MG63 (cell line): ENCODE results near the gene IL13. TPM values are rescaled to one million over a fixed set of nuclear protein-coding genes. Genes with fewer than 3 reads are reported as not detected.

ENCODE experiments used
- DNase-seq: peaks from one replicate; pipeline ENCODE4 v3.0.0-alpha.2; 2020
- H3K27me3 ChIP-seq: fragments of 250-450 bp; sonication (Bioruptor Pico); 2 replicates; pipeline ENCODE4 v1.5.1; 2020; ENCODE audit warnings: mild to moderate bottlenecking, moderate library complexity
- H3K36me3 ChIP-seq: fragments of 250-450 bp; sonication (Bioruptor Pico); 2 replicates; pipeline ENCODE4 v1.5.1; 2020; ENCODE audit warnings: mild to moderate bottlenecking, moderate library complexity
- H3K4me3 ChIP-seq: fragments of 250-450 bp; sonication (Bioruptor Pico); 2 replicates; pipeline ENCODE4 v1.5.1; 2020; ENCODE audit warnings: mild to moderate bottlenecking, moderate library complexity
- H3K9me3 ChIP-seq: fragments of 250-450 bp; sonication (Bioruptor Pico); 2 replicates; pipeline ENCODE4 v1.5.1; 2020; ENCODE audit warnings: mild to moderate bottlenecking, moderate library complexity
- total RNA-seq: library from RNA; depleted of rRNA; stranded (reverse); fragments of >200 nt; shearing (Covaris generic); gene quantifications from 2 replicates; pipeline ENCODE4 v1.2.3, GENCODE V29; 2014; ENCODE audit warnings: low replicate concordance

IL13 gene
- total RNA-seq, 1 experiment from 2014 or later, result not detected

DNA sequence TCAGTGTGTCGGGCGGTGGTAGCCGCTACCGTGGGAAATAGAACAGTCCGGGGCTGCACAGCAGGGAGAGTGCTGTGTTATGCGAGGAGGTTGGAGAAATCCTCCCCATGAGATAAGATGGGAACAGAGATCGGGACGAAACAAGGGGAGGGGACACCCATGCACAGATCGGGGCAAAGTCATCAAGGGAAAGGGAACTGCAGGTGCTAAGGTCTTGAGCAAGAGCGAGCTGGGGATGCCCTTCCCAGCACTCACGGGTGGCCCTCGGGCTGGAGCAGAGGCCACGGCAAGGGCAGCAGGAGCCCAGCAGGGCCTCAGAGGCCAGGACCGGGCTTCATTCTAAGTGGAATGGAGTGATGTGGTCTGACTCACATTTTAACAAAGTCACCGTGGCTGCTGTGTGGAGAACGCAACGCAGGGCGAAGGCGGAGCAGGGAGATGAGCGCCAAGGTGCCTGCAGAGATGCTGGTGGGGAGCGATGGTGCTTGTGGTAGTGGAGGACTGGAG is 7.7 kb downstream of the IL13 start:
- Histone ChIP-seq H3K27me3 (no peaks in the 10 kb centered on the region), H3K36me3 (no peaks in the 10 kb centered on the region), H3K4me3 (no peak overlapping the region), H3K9me3 (no peaks in the 10 kb centered on the region)
- no peak for DNase-seq

- no peak for DNase-seq
- H3K4me3 ChIP-seq, result no peak overlapping the region
- H3K9me3 ChIP-seq, result no peaks in the 10 kb centered on the region; the same call in 1 of the 2 replicates
- no peaks in the 10 kb centered on the region for H3K27me3 ChIP-seq
- no peaks in the 10 kb centered on the region for H3K36me3 ChIP-seq
Observed at GRCh38 chr5:132666310-132667123, 8.5 kb downstream of the IL13 start.

- no peak for DNase-seq
Observed at GRCh38 chr5:132667309-132667708, 9.3 kb downstream of the IL13 start.

DNA sequence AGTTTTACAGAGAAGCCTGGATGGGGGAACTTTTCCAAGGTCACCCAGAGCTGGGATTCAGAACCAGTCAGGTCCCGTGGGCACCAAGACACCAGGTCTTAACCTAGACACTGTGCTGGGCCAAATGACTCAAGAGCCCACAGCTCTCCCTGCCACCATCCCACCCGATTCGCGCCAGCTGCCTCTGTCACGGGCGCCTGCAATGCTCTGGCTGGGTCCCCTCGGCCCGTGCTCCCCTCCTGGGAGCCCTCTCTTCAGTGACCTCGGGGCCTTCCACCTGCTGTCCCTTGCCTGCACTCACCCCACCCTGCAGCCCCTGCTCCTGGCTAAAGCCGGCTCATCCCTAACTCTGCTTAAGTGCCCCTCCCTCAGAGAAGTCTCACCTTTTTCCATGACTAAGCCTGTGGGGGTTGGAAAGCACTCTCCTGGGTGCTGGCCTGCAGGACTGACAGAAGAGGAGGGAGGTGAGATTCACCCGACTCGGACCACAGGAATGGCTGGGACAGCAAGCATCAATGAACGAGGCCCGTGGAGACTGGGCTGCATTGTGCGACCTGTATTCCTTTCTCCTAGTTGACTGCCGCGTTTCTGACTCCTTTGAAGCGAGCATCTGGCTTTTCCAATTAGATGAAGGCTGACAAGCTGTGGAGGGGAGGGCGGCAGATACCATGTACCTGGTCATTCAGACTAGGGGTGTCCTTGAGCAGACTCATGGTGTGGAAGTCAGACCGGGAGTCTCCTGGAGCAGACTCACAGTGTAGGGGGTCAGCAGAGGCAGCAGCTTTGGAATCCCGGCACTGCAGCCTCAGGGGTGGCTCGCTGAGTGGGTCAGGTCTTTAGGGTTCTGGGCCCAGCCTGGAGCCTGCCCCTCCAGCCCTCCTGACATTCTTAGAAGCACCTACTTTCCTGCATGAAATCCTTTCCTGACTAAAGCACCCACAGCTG is 10.1 kb downstream of the IL13 start:
- no peak overlapping the region for H3K4me3 ChIP-seq
- H3K27me3 ChIP-seq, result no peaks in the 10 kb centered on the region
- no peaks in the 10 kb centered on the region for H3K36me3 ChIP-seq
- DNase-seq, result no peak
- H3K9me3 ChIP-seq, result no peaks in the 10 kb centered on the region; the same call in 1 of the 2 replicates

More at GRCh38 chr5:132667309-132667708, 9.3 kb downstream of the IL13 start:
- Histone ChIP-seq H3K27me3 (no peaks in the 10 kb centered on the region), H3K9me3 (no peaks in the 10 kb centered on the region; the same call in 1 of the 2 replicates), H3K4me3 (no peak overlapping the region), H3K36me3 (no peaks in the 10 kb centered on the region)

DNA sequence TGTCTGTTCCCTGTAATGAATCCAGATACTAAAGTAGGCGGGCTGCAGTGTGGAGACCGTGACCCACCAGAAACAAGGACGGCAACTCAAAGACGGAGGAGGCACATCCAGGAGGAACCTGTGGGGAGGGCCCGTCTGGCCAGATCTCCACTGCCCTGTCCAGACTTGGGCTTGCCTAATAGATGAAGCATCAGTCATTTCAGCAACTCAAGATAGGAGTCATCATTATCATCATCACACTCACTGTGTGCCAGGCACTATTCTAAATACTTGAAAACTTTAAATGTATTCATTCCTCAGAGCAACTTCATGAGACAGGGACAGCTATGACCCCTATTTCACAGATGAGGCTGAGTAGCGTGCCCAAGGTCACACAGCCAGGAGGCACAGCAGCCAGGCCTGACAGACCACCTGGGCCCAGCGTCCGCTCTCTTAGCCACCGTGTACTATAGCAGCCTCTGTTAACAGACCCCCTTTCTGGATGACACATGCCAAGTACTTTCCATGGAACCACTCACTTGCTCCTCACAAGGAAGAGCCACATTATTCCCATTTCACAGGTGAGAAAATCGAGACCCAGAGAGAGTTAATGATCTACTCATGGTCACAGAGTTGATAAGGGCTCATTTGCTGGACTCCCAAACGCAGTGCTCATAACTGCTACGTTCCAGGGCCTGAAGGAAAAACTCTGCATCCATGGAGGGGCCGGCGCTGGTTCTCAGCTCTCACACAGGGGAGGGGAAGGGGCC is 10.9 kb downstream of the IL13 start:
- Histone ChIP-seq H3K9me3 (no peaks in the 10 kb centered on the region; the same call in 1 of the 2 replicates), H3K36me3 (no peaks in the 10 kb centered on the region), H3K4me3 (no peak overlapping the region), H3K27me3 (no peaks in the 10 kb centered on the region)
- DNase-seq, result no peak

- no peak for DNase-seq
- Histone ChIP-seq H3K27me3 (no peaks in the 10 kb centered on the region), H3K36me3 (no peaks in the 10 kb centered on the region), H3K9me3 (no peaks in the 10 kb centered on the region; the same call in 1 of the 2 replicates), H3K4me3 (no peak overlapping the region)
Observed at GRCh38 chr5:132669455-132669820, 11.5 kb downstream of the IL13 start.

DNA sequence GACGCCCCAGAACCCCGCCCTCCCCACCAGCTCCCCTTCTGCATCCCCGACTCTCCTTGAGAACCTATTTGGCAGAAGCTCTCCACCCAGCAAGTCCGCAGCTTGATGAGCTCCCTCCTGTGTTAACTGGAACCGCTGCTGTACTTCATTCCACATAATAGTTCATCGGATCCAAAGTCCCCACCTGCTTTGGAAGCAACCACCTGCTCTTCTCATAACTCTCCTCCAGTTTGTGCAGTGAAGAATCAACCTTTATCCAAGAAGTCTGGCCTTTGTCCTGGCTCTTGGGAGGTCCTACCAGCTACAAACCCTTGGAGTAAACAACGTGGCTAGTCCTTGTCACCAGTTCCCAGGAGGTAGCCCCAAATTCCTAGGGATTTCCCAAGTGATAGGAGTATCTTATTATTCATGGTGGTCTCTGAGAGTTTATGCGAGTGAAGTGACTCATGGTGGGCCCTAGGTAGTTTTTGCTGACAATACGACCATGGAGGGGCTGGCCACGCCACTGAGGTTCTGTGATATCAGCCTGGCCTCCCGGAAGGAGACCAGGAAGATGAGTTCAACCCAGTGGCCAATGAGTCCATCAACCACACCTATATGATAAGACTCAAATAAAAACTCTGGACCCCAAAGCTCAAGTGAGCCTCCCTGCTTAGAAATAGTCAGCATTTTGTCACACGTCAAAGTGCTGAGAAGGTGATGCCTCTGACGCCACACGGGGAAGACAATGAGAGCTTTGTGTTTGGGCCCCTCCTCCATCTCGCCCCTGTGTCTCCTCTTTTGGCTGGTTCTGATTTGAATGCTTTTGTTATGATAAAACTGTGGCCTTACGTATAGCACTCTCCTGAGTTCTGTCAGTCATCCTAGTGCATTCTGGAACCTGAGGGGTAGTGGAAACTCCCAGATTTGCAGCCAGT is 12.3 kb downstream of the IL13 start:
- H3K9me3 ChIP-seq, result no peaks in the 10 kb centered on the region; the same call in 1 of the 2 replicates
- no peaks in the 10 kb centered on the region for H3K36me3 ChIP-seq
- no peaks in the 10 kb centered on the region for H3K27me3 ChIP-seq
- H3K4me3 ChIP-seq, result no peak overlapping the region
- no peak for DNase-seq

GRCh38 chr5:132671000-132671399 is 13.0 kb downstream of the IL13 start:
- no peak for DNase-seq
- no peaks in the 10 kb centered on the region for H3K36me3 ChIP-seq
- no peaks in the 10 kb centered on the region; the same call in 1 of the 2 replicates for H3K9me3 ChIP-seq
- H3K27me3 ChIP-seq, result no peaks in the 10 kb centered on the region
- no peak overlapping the region for H3K4me3 ChIP-seq

GRCh38 chr5:132673488-132673887 is 15.5 kb downstream of the IL13 start:
- Histone ChIP-seq H3K9me3 (no peaks in the 10 kb centered on the region; the same call in 1 of the 2 replicates), H3K36me3 (no peaks in the 10 kb centered on the region), H3K27me3 (no peaks in the 10 kb centered on the region), H3K4me3 (no peak overlapping the region)
- no peak for DNase-seq

DNA sequence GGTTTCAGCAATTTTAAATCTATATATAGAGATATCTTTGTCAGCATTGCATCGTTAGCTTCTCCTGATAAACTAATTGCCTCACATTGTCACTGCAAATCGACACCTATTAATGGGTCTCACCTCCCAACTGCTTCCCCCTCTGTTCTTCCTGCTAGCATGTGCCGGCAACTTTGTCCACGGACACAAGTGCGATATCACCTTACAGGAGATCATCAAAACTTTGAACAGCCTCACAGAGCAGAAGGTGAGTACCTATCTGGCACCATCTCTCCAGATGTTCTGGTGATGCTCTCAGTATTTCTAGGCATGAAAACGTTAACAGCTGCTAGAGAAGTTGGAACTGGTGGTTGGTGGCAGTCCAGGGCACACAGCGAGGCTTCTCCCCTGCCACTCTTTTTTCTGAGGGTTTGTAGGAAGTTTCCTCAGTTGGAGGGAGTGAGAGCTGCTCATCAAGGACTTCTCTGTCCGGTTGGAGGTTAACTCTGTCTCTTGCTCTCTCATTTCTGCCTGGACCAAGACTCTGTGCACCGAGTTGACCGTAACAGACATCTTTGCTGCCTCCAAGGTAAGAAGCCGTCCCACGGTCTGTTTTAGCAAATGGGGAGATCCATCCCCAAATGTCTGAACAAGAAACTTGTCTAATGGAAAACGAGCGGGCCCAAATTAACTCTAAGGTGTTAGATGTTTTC is 16.1 kb downstream of the IL13 start, which contains the start of gene IL4:
IL4 (plus strand) TSS at position 51 of the 692 bp plus-strand sequence; CDS start at position 113, 62 bp downstream.
- no peaks in the 10 kb centered on the region for H3K27me3 ChIP-seq
- no peaks in the 10 kb centered on the region for H3K36me3 ChIP-seq
- no peak for DNase-seq
- H3K4me3 ChIP-seq, result peak within 1 kb of the TSS; percentile 37
- no peaks in the 10 kb centered on the region; the same call in 1 of the 2 replicates for H3K9me3 ChIP-seq

GRCh38 chr5:132674671-132675506 is 16.9 kb downstream of the IL13 start:
- DNase-seq, result peak; percentile 81
- peak overlapping the region; percentile 37 for H3K4me3 ChIP-seq
- no peaks in the 10 kb centered on the region; the same call in 1 of the 2 replicates for H3K9me3 ChIP-seq
- H3K36me3 ChIP-seq, result no peaks in the 10 kb centered on the region
- H3K27me3 ChIP-seq, result no peaks in the 10 kb centered on the region

DNA sequence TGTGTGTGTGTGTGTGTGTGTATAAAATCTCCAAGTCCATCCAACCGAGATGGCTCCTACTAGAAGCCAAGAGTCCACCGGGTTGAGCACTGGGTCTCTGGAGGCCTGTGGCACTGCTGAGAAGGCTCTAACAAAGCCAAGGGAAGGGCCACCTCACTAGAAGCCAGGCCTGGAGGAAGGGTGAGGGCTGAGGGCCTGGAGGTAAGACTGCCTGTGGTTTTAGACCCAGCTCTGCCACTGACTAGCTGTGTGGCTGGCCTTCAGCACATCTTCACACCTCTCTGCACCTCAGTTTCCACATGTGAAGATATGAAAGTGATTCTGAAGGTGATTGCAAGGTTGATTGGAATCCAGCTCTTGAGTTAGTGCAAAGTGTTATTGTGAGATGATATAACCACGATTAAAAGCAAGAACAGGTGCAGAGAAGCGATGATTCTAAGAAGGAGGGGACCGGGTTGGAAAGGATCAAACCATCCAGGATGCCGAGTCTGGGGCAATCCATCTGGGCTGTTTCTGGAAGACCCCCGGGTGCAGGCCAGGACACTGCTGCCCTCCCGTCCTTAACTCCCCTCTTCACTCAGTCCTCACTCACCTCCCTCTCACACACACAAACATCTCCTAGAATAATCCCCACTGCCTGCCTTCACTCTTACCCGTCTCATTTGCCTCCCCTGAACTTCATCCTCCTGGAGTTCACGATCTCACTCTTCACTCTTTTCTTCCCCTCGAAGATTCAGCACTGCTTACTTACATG is 18.1 kb downstream of the IL13 start:
- Histone ChIP-seq H3K36me3 (no peaks in the 10 kb centered on the region), H3K4me3 (no peak overlapping the region), H3K9me3 (no peaks in the 10 kb centered on the region; the same call in 1 of the 2 replicates), H3K27me3 (no peaks in the 10 kb centered on the region)
- no peak for DNase-seq

- DNase-seq, result peak; percentile 98
- H3K36me3 ChIP-seq, result no peaks in the 10 kb centered on the region
- no peaks in the 10 kb centered on the region for H3K9me3 ChIP-seq
- no peak overlapping the region for H3K4me3 ChIP-seq
- H3K27me3 ChIP-seq, result no peaks in the 10 kb centered on the region
Observed at GRCh38 chr5:132677191-132677590, 19.2 kb downstream of the IL13 start.
